K562 (cell line): ENCODE data around the gene TEX14. TPM values are rescaled to one million over a fixed set of nuclear protein-coding genes. Genes with fewer than 3 reads are reported as not detected.

Experiments used
- ARID4B ChIP-seq: sonication (generic); formaldehyde crosslinking; IDR thresholded peaks from 2 replicates; pipeline ENCODE4 v1.8.0; 2022; ENCODE audit warnings: mild to moderate bottlenecking, missing genetic modification reagents
- ASH1L ChIP-seq: fragments of 450-650 bp; IDR thresholded peaks from 2 replicates; pipeline ENCODE4 v1.6.1; 2018; ENCODE audit warnings: borderline replicate concordance, mild to moderate bottlenecking, low read depth; ENCODE audit not compliant: partially characterized antibody
- CREBBP ChIP-seq: IDR thresholded peaks from one replicate; pipeline ENCODE4 v1.6.1; 2012; ENCODE audit warnings: low read depth, mild to moderate bottlenecking, control low read depth, inconsistent platforms, low read length
- FIP1L1 ChIP-seq: fragments of 200-400 bp; formaldehyde crosslinking; IDR thresholded peaks from 2 replicates; pipeline ENCODE4 v1.6.1; 2018; ENCODE audit warnings: mild to moderate bottlenecking, low read depth, low read length; ENCODE audit not compliant: poor library complexity, severe bottlenecking
- MAZ ChIP-seq, 2 experiments: fragments of 450-650 bp in 1 of 2; sonication (generic) in 1 of 2; formaldehyde crosslinking; IDR thresholded peaks in 1 of 2; conservative IDR thresholded peaks in 1 of 2; 2 replicates each; pipeline versions ENCODE4 v1.4.0 to v1.5.0; 2020; ENCODE audit warnings: mild to moderate bottlenecking in 1 of 2, missing genetic modification reagents in 1 of 2
- NKRF ChIP-seq: fragments of 450-650 bp; IDR thresholded peaks from 2 replicates; pipeline ENCODE4 v1.6.1; 2016; ENCODE audit warnings: borderline replicate concordance
- PHF20 ChIP-seq: fragments of 450-650 bp; IDR thresholded peaks from 2 replicates; pipeline ENCODE4 v1.6.1; 2018; ENCODE audit not compliant: partially characterized antibody
- RB1 ChIP-seq: fragments of 450-650 bp; IDR thresholded peaks from 2 replicates; pipeline ENCODE4 v1.6.1; 2017; ENCODE audit warnings: low read depth, mild to moderate bottlenecking
- SIN3B ChIP-seq: fragments of 450-650 bp; IDR thresholded peaks from 2 replicates; pipeline ENCODE4 v1.6.1; 2017; ENCODE audit warnings: low read depth, mild to moderate bottlenecking, moderate library complexity
- SUPT5H ChIP-seq: fragments of 450-650 bp; IDR thresholded peaks from 2 replicates; pipeline ENCODE4 v1.6.1; 2016
- TCF7 ChIP-seq: sonication (generic); IDR thresholded peaks from 2 replicates; pipeline ENCODE4 v1.6.1; 2016; ENCODE audit warnings: antibody characterized with exemption, borderline replicate concordance
- TFAP4 ChIP-seq: sonication (generic); formaldehyde crosslinking; IDR thresholded peaks from 2 replicates; pipeline ENCODE4 v1.8.0; 2022; ENCODE audit warnings: missing genetic modification reagents, mild to moderate bottlenecking, moderate library complexity, borderline replicate concordance
- USF2 ChIP-seq: sonication (generic); formaldehyde crosslinking; IDR thresholded peaks from 2 replicates; pipeline ENCODE4 v1.5.0; 2020; ENCODE audit warnings: missing genetic modification reagents
- XRCC3 ChIP-seq: fragments of 450-650 bp; IDR thresholded peaks from 2 replicates; pipeline ENCODE4 v1.6.1; 2017; ENCODE audit warnings: mild to moderate bottlenecking, moderate library complexity
- ZNF263 ChIP-seq: sonication (generic); formaldehyde crosslinking; IDR thresholded peaks from 2 replicates; pipeline ENCODE4 v1.8.0; 2022; ENCODE audit warnings: mild to moderate bottlenecking, missing genetic modification reagents, borderline replicate concordance
- polyA plus RNA-seq, 8 experiments: library from polyadenylated mRNA; depleted of rRNA in 4 of 8; stranded (reverse) in 5 of 8; unstranded in 3 of 8; fragments of >200 nt; fragmentation: Nextera tagmentation in 2 of 8; fragmentation: Illumina TruSeq in 1 of 8; extraction: Ambion mirVana in 2 of 8; extraction: Trizol in 1 of 8; gene quantifications; 2 replicates each; pipeline versions ENCODE4 v1.2.1 to v1.2.3, GENCODE V29; 2011 to 2014; ENCODE audit warnings: inconsistent platforms in 1 of 8, missing spikeins in 1 of 8
- total RNA-seq, 7 experiments: library from RNA; depleted of rRNA in 6 of 7; stranded (reverse); fragments of >200 nt in 6 of 7; fragmentation: Illumina TruSeq in 2 of 7; extraction: Trizol in 2 of 7; gene quantifications; 2 replicates each; pipeline versions ENCODE4 v1.2.1 to v1.2.3, GENCODE V29; 2011 to 2021; ENCODE audit warnings: low replicate concordance in 1 of 7

The TEX14 gene
- total and polyA plus RNA-seq, 9 of the 15 experiments (the other 6 are each of a cell fraction or from before 2014, with no cell fraction given) = 0.05 to 0.12 (median 0.09) TPM; not detected in 1

- TF ChIP-seq TFAP4 = peak; percentile 91
- TF ChIP-seq XRCC3 = no peak
- TF ChIP-seq FIP1L1 = peak; percentile 64
- no peak for TF ChIP-seq ASH1L
- TF ChIP-seq MAZ (CRISPR knock-in tag; conservative IDR thresholded peaks at IDR 0.05 in 1 of 2, IDR thresholded peaks at IDR 0.05 in 1 of 2) = peak in 1 of 2 experiments; percentile 82; a peak in 3 of 4 replicates
- TF ChIP-seq SUPT5H = peak; percentile 33
- TF ChIP-seq USF2 = no peak
- TF ChIP-seq NKRF = peak; percentile 87; the same call in 1 of the 2 replicates
- no peak for TF ChIP-seq TCF7
- TF ChIP-seq ZNF263 (CRISPR knock-in tag) = 0 out of 2 replicates have a peak, but pooled peaks have one; percentile 24
- no peak for TF ChIP-seq CREBBP
- peak; percentile 91 for TF ChIP-seq ARID4B (CRISPR knock-in tag)
- TF ChIP-seq RB1 = peak; percentile 74; the same call in 1 of the 2 replicates
- TF ChIP-seq PHF20 = peak; percentile 45
- TF ChIP-seq SIN3B = peak; percentile 30; the same call in 1 of the 2 replicates
These were observed 174.4 kb downstream of the TEX14 start (continued) for GRCh38 chr17:58517378-58517927.
